IPS DF 19.7 (cell line): ENCODE results near the gene SLC25A48.

Source experiments
- DNase-seq: peaks from one replicate; pipeline ENCODE4 v3.0.0-alpha.2; 2013; ENCODE audit warnings: low read depth, low spot score

SLC25A48 gene, protein sequence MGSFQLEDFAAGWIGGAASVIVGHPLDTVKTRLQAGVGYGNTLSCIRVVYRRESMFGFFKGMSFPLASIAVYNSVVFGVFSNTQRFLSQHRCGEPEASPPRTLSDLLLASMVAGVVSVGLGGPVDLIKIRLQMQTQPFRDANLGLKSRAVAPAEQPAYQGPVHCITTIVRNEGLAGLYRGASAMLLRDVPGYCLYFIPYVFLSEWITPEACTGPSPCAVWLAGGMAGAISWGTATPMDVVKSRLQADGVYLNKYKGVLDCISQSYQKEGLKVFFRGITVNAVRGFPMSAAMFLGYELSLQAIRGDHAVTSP

DNA sequence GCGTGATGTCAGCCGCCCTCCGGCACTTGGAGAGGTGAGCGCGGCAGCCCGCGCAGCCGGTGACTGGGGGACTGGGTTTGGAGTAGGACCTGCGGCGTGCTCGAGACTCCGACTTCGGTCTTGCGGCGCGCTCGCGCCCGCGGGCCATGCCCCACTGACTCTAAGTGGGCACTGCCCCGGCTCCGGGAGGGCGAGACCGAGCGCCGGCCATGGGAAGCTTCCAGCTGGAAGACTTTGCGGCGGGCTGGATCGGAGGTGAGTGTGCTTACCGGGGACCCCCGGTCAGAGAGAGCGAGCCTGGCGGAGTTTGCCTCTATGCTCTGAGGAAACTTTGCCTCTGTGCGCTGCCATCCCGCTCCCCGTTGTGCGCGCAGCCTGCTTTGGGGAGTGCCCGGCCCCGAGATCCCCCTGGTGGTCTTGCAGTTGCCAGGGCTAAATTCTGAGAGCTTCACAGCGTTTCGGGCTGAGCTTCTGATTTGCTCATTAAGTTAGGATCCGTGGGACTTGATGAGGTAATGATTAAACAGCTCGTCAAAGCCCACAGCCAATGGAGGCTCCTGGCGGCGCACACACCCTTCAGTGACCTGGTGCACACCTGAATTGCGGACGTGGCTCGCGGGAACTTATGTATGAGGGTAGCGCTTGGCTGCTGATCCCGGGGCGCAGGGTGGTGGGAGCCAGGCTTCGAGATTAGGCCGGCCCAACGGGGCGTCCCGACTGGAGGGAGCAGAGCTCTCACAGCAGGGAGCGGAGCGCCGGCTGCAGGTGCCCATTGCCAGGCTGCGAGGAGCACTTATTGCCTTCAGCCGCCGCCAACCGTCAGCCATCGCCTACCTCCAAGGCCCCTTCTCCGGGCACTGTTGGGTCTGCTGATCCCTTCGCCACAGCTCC lies at the start of gene SLC25A48:
Gene SLC25A48 (plus strand): TSS at position 25 of the 891 bp plus-strand sequence. CDS start 185 bp downstream, at position 210.
- DNase-seq, result peak; percentile 74

DNA sequence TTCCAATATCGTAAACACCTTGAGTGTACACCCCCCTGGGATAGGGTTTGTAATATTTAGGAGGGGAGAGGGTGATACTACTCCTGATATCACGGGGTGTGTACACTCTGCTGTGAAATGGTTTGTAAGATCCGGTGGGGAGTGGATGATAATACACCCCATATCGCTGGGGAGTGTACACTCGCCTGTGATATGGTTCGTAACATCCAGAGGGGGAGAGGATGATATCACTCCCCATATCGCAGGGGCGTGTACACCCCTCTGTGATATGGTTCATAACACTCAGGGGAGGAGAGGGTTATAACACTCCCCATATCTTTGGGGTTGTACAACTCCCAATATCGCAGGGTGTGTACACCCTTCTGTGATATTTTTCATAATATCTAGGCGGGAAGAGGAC lies 33.8 kb upstream of the SLC25A48 start:
- DNase-seq, result no peak

GRCh38 chr5:135810188-135810943 lies 24.1 kb upstream of the SLC25A48 start:
- no peak for DNase-seq

DNA sequence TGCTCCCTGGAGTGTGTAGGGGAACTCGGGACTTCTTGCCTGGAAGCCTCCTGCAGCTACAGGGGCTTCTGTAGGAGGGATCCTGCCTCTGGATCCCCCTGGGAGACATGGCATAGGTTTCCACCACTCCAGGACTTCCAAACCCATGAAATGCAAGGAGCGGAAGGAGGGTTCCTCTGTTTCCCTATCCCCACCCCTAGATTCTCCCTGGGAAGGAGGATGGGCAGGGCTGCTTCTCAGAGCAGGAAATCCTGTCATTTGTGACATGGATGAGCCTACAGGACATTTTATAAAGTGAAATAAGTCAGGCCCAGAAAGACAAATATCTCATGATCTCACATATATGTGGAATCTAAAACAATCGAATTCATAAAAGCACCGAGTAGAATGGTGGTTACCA lies 23.5 kb upstream of the SLC25A48 start:
- DNase-seq, result no peak

DNA sequence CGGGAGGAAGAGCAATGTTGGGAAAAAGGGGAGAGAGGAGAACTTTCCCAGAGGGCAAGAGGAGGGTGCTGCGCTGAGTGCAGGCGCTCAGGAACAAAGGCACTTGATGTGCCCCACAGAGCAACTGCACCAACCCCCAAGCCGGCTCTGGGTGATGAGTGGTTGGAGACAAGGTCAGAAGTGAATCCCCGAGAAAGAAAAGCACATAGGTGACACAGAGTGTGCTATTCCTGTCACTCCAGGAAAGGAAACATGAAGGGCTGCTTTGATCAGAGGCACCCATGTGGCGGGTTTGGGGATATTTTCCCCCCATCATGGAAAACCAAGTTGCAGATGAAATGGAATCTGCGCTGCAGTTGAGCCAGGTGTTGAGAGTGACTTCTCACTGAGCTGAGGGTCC lies 20.7 kb upstream of the SLC25A48 start:
- DNase-seq, result no peak

- DNase-seq, result no peak
Observed at GRCh38 chr5:135814316-135814715, 20.1 kb upstream of the SLC25A48 start.

GRCh38 chr5:135814812-135815211 lies 19.7 kb upstream of the SLC25A48 start:
- no peak for DNase-seq

GRCh38 chr5:135821061-135821801 lies 13.2 kb upstream of the SLC25A48 start:
- peak; percentile 74 for DNase-seq

DNA sequence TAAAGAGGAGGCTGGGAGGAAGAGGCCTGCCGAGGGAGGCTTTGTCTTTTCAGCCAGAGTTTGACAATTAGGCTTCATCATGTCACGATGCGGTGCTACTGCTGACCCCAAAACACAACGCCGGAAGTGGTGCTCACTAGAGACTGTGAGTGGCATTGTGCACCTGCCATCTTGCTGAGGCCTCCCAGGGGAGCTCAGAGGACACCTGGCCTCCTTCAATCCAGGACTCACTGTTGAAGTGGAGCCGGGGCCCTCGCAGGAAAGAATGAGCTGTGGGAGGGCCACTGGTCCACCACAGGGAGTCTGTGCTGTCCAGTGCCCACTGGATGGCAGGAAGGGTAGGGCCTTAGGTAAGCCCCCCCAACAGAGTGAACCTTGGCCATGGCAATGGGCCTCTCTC lies 12.7 kb upstream of the SLC25A48 start:
- no peak for DNase-seq

DNA sequence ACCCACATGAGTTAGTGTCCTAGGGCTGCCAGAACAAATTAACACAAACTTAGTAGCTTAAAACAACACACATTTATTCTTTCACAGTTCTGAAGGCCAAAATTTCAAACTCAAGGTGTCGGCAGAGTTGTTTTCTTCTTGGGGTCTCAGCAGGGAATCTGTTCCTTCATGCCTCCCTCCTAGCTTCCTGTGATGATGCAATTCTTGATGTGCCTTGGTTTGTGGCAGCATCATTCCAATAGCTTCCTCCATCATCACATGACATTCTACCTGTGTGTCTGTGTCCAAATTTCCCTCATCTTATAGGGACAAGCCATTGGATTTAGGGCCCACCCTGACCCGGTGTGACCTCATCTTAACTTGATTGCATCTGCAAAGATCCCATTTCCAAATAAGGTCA lies 12.2 kb upstream of the SLC25A48 start:
- DNase-seq, result no peak

DNA sequence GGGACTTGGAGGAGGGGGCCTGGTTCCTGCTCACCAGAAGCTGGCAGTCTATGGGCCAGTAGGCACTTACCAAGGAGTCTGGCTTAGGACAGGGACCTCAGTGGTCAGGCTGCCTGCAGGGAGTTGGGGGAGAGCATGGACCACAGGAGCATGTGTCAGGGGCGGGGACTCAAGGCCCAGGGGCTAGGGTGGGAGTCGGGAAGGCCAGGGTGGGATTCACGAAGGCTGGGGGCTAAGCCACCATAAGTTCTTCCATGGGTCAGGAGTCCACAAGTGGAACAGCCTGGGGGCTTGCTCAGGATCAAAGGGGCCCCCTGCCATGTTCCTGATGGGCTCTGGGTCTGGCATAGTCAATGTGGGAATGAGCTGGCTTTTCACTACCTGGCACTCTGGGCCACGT lies 11.5 kb upstream of the SLC25A48 start:
- no peak for DNase-seq

- no peak for DNase-seq
Observed at GRCh38 chr5:135823881-135824280, 10.6 kb upstream of the SLC25A48 start.

- no peak for DNase-seq
Observed at GRCh38 chr5:135824541-135825041, 9.9 kb upstream of the SLC25A48 start.

GRCh38 chr5:135825373-135826220 lies 8.9 kb upstream of the SLC25A48 start:
- DNase-seq, result no peak

DNA sequence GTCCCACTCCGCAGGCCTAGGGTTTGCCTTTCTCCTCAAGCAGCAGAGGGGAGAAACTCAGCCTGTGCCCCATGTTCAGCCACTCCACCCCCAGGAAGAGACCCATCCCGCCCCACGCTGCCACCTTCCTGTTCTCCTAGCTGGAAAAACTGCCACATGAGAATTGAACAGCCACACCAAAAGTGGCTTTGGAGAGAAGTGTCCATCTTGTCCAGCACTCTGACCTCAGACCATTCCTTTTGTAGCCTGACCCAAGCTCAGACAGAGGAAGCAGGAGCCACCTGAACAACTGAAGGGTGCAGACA lies 8.3 kb upstream of the SLC25A48 start:
- DNase-seq, result no peak

DNA sequence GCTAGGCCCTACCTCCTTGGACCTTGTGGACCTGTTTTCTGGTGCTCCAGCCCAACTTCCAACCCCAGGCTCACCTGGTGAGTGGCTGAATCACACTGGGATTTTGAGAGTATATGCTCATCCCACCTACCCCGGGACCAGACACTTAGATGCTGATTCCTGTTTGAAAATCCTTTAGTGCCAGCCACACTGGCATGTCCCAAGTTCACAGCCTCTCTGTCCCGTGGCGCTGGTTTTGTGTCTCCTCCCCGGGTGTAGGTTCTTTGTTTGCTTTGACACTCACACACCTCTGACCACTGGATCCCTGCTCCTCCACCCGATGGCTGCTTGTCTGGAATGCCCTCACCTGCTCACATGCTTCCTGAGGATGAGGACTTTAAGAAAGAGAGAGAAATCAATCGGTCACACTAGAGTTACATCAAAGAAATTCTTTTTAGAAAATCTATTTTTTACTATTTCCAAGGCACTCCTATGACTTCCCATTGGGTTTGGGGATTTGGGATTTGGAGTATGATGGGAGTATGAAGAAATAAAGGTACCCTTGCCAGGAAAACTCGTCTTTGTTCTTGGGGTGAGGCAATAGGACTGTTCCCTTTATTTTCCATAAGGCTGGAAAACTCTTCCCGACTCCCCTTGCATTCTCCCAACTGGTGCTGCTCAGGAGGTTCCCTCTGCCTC lies 7.3 kb upstream of the SLC25A48 start:
- DNase-seq, result no peak

DNA sequence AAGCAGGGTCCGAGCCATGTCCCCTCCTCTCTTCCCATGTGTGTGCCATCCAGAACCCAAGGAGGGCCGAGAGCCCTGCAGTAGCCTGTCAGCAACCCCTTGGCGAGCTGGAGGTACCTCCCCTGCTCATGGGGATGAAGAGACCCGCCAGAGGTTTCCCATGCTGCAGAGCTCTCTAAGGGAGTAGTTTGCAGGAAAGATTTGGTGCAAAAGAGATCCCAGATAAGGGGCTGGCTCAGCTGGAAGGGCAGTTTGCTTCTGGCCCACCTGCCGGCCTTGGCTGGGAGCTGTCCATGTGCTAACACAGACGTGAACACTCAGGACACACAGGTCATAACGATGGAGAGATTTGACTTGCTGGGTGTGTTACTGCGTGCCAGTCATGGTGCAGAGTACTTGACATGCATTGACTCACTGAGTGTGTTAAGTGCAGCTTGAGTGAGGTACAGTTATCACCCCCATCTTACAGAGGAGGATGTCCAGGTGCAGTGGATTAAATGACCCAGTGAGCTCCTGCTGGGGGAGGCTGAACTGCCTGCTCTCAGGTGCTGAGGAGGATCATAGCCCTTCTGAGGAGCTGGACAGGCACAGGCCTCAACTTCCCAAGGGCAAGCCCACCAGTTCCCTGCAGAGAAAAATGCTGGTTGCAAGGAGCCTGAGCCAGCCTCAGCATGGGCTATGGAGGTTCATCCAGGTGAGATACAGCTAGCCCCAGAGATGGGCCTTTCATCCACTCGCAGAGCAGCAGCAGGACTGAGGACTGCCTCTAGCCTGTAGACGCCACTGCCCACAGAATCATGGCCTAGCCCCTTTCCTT lies 6.3 kb upstream of the SLC25A48 start:
- DNase-seq, result no peak

DNA sequence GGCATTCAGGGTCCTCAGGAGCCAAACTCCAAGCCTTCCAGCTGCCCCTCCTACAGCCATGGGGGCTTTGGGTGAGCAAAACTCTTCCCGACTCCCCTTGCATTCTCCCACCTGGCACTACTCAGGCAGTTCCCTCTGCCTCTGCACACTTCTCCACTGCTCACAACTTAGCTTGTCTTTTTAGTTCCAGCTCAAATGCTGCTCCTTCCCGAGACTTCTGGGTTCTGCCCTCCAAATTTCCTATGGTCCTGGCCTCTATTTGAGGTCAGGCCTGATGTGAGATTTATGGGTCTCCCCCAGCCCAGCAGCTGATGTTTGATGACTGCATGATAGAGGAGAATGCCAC lies 5.7 kb upstream of the SLC25A48 start:
- no peak for DNase-seq

- DNase-seq, result no peak
Observed at GRCh38 chr5:135829179-135829578, 5.3 kb upstream of the SLC25A48 start.
